Measurements from ENCODE around the gene RGCC. TPM values are rescaled to one million over a fixed set of nuclear protein-coding genes. Genes with fewer than 3 reads are reported as not detected.

Gene RGCC
- total and polyA plus RNA-seq, 2 donors (not counting 3 experiments of a cell fraction or from before 2014, with no cell fraction given): 112 to 138 TPM

- DNase-seq (ENCODE audit: low read depth, low spot score) (no peak), FAIRE-seq (no peak)
- ChIA-PET CTCF (interaction anchor here (5.7 kb wide), 1 partner anchor 191 kb away, joined by 97 read pairs; no protein-coding TSS in a partner anchor), POLR2A (no interaction called here)
- no peak overlapping the region for H2AFZ ChIP-seq (ENCODE audit: low read depth, low read length)
- peaks cover 16% of the 10 kb centered on the region for H3K79me2 ChIP-seq (ENCODE audit: control insufficient read depth, insufficient read depth, low read length)
- H3K27ac ChIP-seq (ENCODE audit: insufficient read depth, low read depth, low read length): no peak overlapping the region
- peaks cover 6 to 7% of the 10 kb centered on the region in 2 experiments for H3K27me3 ChIP-seq (ENCODE audit: control insufficient read depth in 2 of 2, insufficient read depth in 2 of 2, low read length in 2 of 2)
- H3K9me1 ChIP-seq (replicated peaks; ENCODE audit: control insufficient read depth, extremely low read depth, insufficient read depth, low read length): no peaks in the 10 kb centered on the region
- dilution Hi-C loops (cut with MboI; ENCODE audit: extremely low pct_ligation_motif_present, low sequenced_read_pairs): no loop called here
- peaks cover 49% of the 10 kb centered on the region for H3K4me1 ChIP-seq (ENCODE audit: control insufficient read depth, extremely low read depth, insufficient read depth, low read length)
- intact Hi-C loops (cut with micrococcal nuclease): no loop called here
- TF ChIP-seq MAX (IDR thresholded peaks at IDR 0.05; ENCODE audit: insufficient read depth, insufficient read length) (no peak), CTCF (IDR thresholded peaks at IDR 0.05; ENCODE audit: extremely low read depth in 1 of 2, insufficient read depth in 1 of 2, low read depth in 1 of 2, low read length in 2 of 2) (no peak), GATA2 (IDR thresholded peaks at IDR 0.05; ENCODE audit: insufficient read depth, insufficient read length, low read depth, low read length) (no peak), POLR2A (IDR thresholded peaks at IDR 0.05; ENCODE audit: low read depth, low read length) (no peak), EZH2 (IDR thresholded peaks at IDR 0.05; ENCODE audit: borderline replicate concordance, low read depth, low read length, severe bottlenecking) (no peak), FOS (IDR thresholded peaks at IDR 0.05; ENCODE audit: borderline replicate concordance, insufficient read depth, low read length) (no peak), MYC (IDR thresholded peaks at IDR 0.05; ENCODE audit: low read depth, low read length) (no peak), POLR2AphosphoS5 (IDR thresholded peaks at IDR 0.05; ENCODE audit: insufficient read depth, low read depth, low read length) (no peak), JUN (IDR thresholded peaks at IDR 0.05; ENCODE audit: borderline replicate concordance, insufficient read depth, insufficient read length, low read depth) (no peak)
- H3K36me3 ChIP-seq (ENCODE audit: control insufficient read depth in 2 of 2, extremely low read depth in 1 of 2, insufficient read depth in 2 of 2, low read length in 2 of 2): peaks cover 4 to 5% of the 10 kb centered on the region in 2 experiments
- H3K9me3 ChIP-seq (replicated peaks; ENCODE audit: control insufficient read depth, insufficient read depth, low read length): no peaks in the 10 kb centered on the region
- no peak overlapping the region for H3K9ac ChIP-seq (replicated peaks; ENCODE audit: extremely low read depth, insufficient read depth, low read length)
- no TSS peak for BruUV-seq (replicated peaks)
- peak overlapping the region in 1 of 3 experiments; percentile 66 for H3K4me3 ChIP-seq (replicated peaks in 1 of 3; ENCODE audit: insufficient read depth in 1 of 3, low read depth in 1 of 3, low read length in 3 of 3)
- peaks cover 2% of the 10 kb centered on the region for H4K20me1 ChIP-seq (replicated peaks; ENCODE audit: control insufficient read depth, extremely low read depth, insufficient read depth, low read length)
- H3K4me2 ChIP-seq (ENCODE audit: insufficient read depth, low read length): peak overlapping the region; percentile 45
Observed at GRCh38 chr13:41460930-41461329, 3.6 kb downstream of the RGCC start.
